CD4-positive, alpha-beta T cell (primary cell): ENCODE results near the gene NR1D1. TPM values are rescaled to one million over a fixed set of nuclear protein-coding genes. Genes with fewer than 3 reads are reported as not detected.

Source experiments
- ATAC-seq: fragments of 200-7000 bp; cut with Tn5 transposase; one replicate; pipeline ENCODE4 v1.10.0; 2022; ENCODE audit warnings: mild to moderate bottlenecking; ENCODE audit not compliant: poor library complexity
- CTCF ChIA-PET: fragments of 350-600 bp; sonication (Branson Sonifier 250); formaldehyde crosslinking; loops from one replicate; lab custom pipeline; 2021; ENCODE audit warnings: antibody characterized with exemption, inconsistent platforms; lab: Charles Lee
- POLR2A ChIA-PET: fragments of 350-600 bp; sonication (Branson Sonifier 250); formaldehyde crosslinking; loops from one replicate; lab custom pipeline; 2021; ENCODE audit warnings: antibody characterized with exemption, inconsistent platforms; lab: Charles Lee
- DNase-seq, 14 experiments: peaks; one replicate each; pipeline ENCODE4 v3.0.0-alpha.2; 2013 to 2020; ENCODE audit warnings: mixed read lengths in 2 of 14
- H3K27ac ChIP-seq, 2 donors: one replicate each; pipeline versions ENCODE4 v1.5.1 to v1.7.0; 2013; ENCODE audit warnings: low read length in 2 of 2, low read depth in 1 of 2, mild to moderate bottlenecking in 1 of 2
- H3K27me3 ChIP-seq, 2 experiments: 1 replicate in 1 of 2; 2 replicates in 1 of 2; pipeline versions ENCODE4 v1.6.1 to v1.7.0; 2013; ENCODE audit warnings: low read length in 2 of 2, control low read depth in 1 of 2, mild to moderate bottlenecking in 1 of 2, moderate library complexity in 1 of 2; ENCODE audit not compliant: insufficient read depth in 2 of 2, control insufficient read depth in 1 of 2
- H3K36me3 ChIP-seq: one replicate; pipeline ENCODE4 v1.6.1; 2013; ENCODE audit warnings: low read length, control low read depth; ENCODE audit not compliant: insufficient read depth
- H3K4me1 ChIP-seq: one replicate; pipeline ENCODE4 v1.6.1; 2013; ENCODE audit warnings: low read length, control low read depth; ENCODE audit not compliant: insufficient read depth
- H3K4me3 ChIP-seq: one replicate; pipeline ENCODE4 v1.5.1; 2013; ENCODE audit warnings: mild to moderate bottlenecking, low read length, moderate library complexity
- H3K9me3 ChIP-seq, 2 experiments: 1 replicate in 1 of 2; 2 replicates in 1 of 2; pipeline versions ENCODE4 v1.6.1 to v1.7.0; 2013; ENCODE audit warnings: low read length in 2 of 2, mild to moderate bottlenecking in 2 of 2, control low read depth in 1 of 2, moderate library complexity in 1 of 2; ENCODE audit not compliant: control insufficient read depth in 1 of 2, insufficient read depth in 1 of 2
- H3K27ac Mint-ChIP-seq: one replicate; pipeline ENCODE4 v1.8.0; 2020; ENCODE audit warnings: mixed read lengths
- H3K27me3 Mint-ChIP-seq: one replicate; pipeline ENCODE4 v1.8.0; 2021; ENCODE audit warnings: mixed read lengths
- H3K36me3 Mint-ChIP-seq: one replicate; pipeline ENCODE4 v1.8.0; 2021; ENCODE audit warnings: low read depth, mixed read lengths
- H3K4me1 Mint-ChIP-seq: one replicate; pipeline ENCODE4 v1.8.0; 2021; ENCODE audit warnings: low read depth, mixed read lengths
- H3K4me3 Mint-ChIP-seq: one replicate; pipeline ENCODE4 v1.8.0; 2020; ENCODE audit warnings: mild to moderate bottlenecking, mixed read lengths
- H3K9me3 Mint-ChIP-seq: one replicate; pipeline ENCODE4 v1.8.0; 2020; ENCODE audit warnings: mixed read lengths
- CTCF ChIP-seq: fragments of 200-600 bp; IDR thresholded peaks from one replicate; pipeline ENCODE4 v1.8.0; 2022; ENCODE audit warnings: antibody characterized with exemption, mild to moderate bottlenecking
- intact Hi-C, 2 experiments: fragments of 100-400 bp; cut with DNase I in 1 of 2; cut with micrococcal nuclease in 1 of 2; formaldehyde crosslinking; loops; one replicate each; pipeline versions ENCODE4 v1.15.1 to v1.9.0; 2023 to 2025; cut with DNase I, micrococcal nuclease
- total RNA-seq, 174 experiments: library from RNA in 2 of 174; stranded (reverse) in 2 of 174; gene quantifications; one replicate each; pipeline ENCODE4 v1.2.3 and lab custom pipeline; 2021 to 2026

NR1D1 gene
- total RNA-seq, 2 experiments from 2014 or later = 29.6 to 34.1 TPM

DNA sequence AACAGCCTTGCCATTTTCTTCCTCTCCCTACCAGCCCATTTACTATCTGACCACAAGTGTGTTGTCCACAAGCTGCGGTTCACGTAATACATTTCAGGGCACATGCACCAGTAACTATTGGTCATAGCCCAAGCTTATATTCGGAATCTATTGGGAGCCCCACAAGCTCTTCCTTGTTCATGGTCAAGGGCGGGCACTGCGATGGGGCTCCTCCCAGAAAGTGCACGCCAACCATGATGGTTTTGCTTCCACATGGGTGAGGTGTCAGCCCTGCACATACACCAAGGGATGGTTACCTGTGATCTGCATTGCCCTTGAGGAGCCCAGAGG, 25.6 kb downstream of the NR1D1 start:
- POLR2A ChIA-PET = interaction anchor here (1.0 to 4.4 kb wide), 6 partner anchors 11 to 93 kb away, joined by 3 to 46 read pairs (median 16); partner anchors contain the start of genes NR1D1 and THRA
- intact Hi-C loops = loop anchor here (1.0 kb wide), 2 partner anchors 13 to 35 kb away; partner anchors contain the start of gene THRA (in 2 of the 2)
- H3K9me3 Mint-ChIP-seq = no peaks in the 10 kb centered on the region
- Histone ChIP-seq H3K27me3 (no peaks in the 10 kb centered on the region), H3K4me1 (peaks cover 52% of the 10 kb centered on the region), H3K4me3 (no peak overlapping the region), H3K36me3 (peaks cover 48% of the 10 kb centered on the region), H3K9me3 (no peaks in the 10 kb centered on the region), H3K27ac (no peak overlapping the region)
- peak in 1 of 14 experiments; percentile 29 for DNase-seq
- peaks cover 39% of the 10 kb centered on the region for H3K36me3 Mint-ChIP-seq
- no peaks in the 10 kb centered on the region for H3K27me3 Mint-ChIP-seq
- peaks cover 55% of the 10 kb centered on the region for H3K4me1 Mint-ChIP-seq
- no peak for ATAC-seq
- no peak overlapping the region for H3K27ac Mint-ChIP-seq
- TF ChIP-seq CTCF = no peak
- CTCF ChIA-PET = interaction anchor here (1.2 to 2.8 kb wide), 13 partner anchors 9 to 94 kb away, joined by 3 to 49 read pairs (median 8); partner anchors contain the start of genes MED24, NR1D1 and THRA
- no peak overlapping the region for H3K4me3 Mint-ChIP-seq

- intact Hi-C loops = loop anchor here in 1 of 2 experiments (1.0 kb wide), 1 partner anchor 36 kb away; no protein-coding TSS in a partner anchor
- no peak for ATAC-seq
- Mint-ChIP-seq H3K27ac (peak overlapping the region; percentile 76), H3K36me3 (peaks cover 39% of the 10 kb centered on the region), H3K9me3 (no peaks in the 10 kb centered on the region), H3K4me1 (peaks cover 62% of the 10 kb centered on the region), H3K27me3 (no peaks in the 10 kb centered on the region), H3K4me3 (no peak overlapping the region)
- Histone ChIP-seq H3K4me3 (no peak overlapping the region), H3K27me3 (no peaks in the 10 kb centered on the region), H3K36me3 (peaks cover 43% of the 10 kb centered on the region), H3K27ac (no peak overlapping the region), H3K9me3 (no peaks in the 10 kb centered on the region), H3K4me1 (peaks cover 59% of the 10 kb centered on the region)
- ChIA-PET POLR2A (interaction anchor here (0.8 to 4.4 kb wide), 5 partner anchors 10 to 29 kb away, joined by 4 to 46 read pairs (median 14); partner anchors contain the start of genes NR1D1 and THRA), CTCF (interaction anchor here (2.6 to 2.8 kb wide), 2 partner anchors 26 to 37 kb away, joined by 19 to 49 read pairs; partner anchors contain the start of gene NR1D1)
- no peak for TF ChIP-seq CTCF
- no peak for DNase-seq
Observed at GRCh38 chr17:40074175-40074512, 26.2 kb downstream of the NR1D1 start.

GRCh38 chr17:40073454-40074174, 26.8 kb downstream of the NR1D1 start:
- peak overlapping the region; percentile 58 for H3K4me3 Mint-ChIP-seq
- intact Hi-C loops = loop anchor here in 1 of 2 experiments (1.0 kb wide), 1 partner anchor 37 kb away; no protein-coding TSS in a partner anchor
- POLR2A ChIA-PET = interaction anchor here (0.8 to 4.4 kb wide), 5 partner anchors 9 to 29 kb away, joined by 3 to 46 read pairs (median 6); partner anchors contain the start of gene NR1D1
- Histone ChIP-seq H3K27me3 (no peaks in the 10 kb centered on the region), H3K4me1 (peaks cover 64% of the 10 kb centered on the region), H3K4me3 (no peak overlapping the region), H3K9me3 (no peaks in the 10 kb centered on the region), H3K27ac (peak overlapping the region in 1 of 2 donors; percentile 73), H3K36me3 (peaks cover 40% of the 10 kb centered on the region)
- H3K4me1 Mint-ChIP-seq = peaks cover 67% of the 10 kb centered on the region
- no peak for ATAC-seq
- no peaks in the 10 kb centered on the region for H3K9me3 Mint-ChIP-seq
- CTCF ChIA-PET = interaction anchor here (0.9 kb wide), 1 partner anchor 38 kb away, joined by 5 read pairs; no protein-coding TSS in a partner anchor
- no peak for TF ChIP-seq CTCF
- H3K27ac Mint-ChIP-seq = peak overlapping the region; percentile 76
- H3K36me3 Mint-ChIP-seq = peaks cover 34% of the 10 kb centered on the region
- DNase-seq = peak in 1 of 14 experiments; percentile 10
- H3K27me3 Mint-ChIP-seq = no peaks in the 10 kb centered on the region
